GM19455 (cell line): ENCODE measurements around the gene PHEX.

Experiments
- ATAC-seq: cut with Tn5 transposase; IDR thresholded peaks from one replicate; pipeline ENCODE4 v1.9.1; 2021; ENCODE audit not compliant: unreplicated experiment

The PHEX gene

DNA sequence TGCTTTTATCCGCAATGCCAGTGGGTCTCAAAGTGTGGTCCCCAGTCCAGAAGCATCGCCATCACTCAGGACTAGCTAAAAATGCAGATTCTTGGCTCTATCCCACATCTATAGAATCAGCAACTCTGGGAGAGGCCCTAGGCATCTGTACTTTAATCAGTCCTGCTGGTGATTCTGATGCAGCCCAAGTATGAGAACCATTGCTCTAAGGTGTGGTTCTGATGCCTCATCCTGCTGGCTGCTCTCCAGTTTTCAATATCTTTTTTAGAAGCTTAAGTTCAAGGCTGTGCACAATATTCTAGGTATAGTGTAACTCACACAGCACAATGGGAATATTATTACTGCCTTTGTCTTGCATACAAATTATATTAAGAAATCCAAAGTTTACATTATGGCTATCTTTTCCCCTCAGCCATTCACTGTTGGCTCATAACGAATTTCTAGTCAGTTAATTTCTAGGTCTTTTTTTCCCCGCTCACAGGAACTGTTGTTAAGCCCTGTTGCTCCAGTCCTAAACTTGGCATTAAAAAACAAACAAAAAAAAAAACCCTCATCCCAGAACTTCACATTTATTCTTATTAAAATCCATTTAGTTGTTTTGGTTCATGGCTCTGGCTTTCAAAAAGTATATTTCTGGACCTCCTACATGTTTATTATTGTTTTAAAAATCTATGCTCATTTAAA is 109.1 kb downstream of the PHEX start:
- no peak for ATAC-seq

- no peak for ATAC-seq
Measured at GRCh38 chrX:22147214-22147613, 115.1 kb downstream of the PHEX start.

- no peak for ATAC-seq
Measured at GRCh38 chrX:22147942-22148341, 115.8 kb downstream of the PHEX start.

DNA sequence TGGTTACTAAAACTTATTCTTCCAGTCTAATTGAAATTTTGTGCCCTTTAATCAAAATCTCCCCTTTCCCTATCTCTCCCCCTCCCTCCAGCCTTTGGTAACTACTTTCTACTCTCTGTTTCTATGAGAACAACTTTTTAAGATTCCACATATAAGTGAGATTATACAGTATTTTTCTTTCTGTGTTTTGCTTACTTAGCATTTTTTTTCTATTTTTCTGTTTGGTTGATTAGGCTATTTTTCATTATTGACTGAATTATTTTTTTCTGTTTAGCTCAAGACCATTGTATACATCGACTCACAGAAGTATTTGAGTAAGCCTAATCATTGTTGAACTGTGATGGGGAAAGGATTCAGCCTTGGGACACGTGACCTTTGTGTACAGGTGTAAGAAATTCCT is 116.4 kb downstream of the PHEX start:
- ATAC-seq: no peak

GRCh38 chrX:22150371-22150770 is 118.2 kb downstream of the PHEX start:
- no peak for ATAC-seq

DNA sequence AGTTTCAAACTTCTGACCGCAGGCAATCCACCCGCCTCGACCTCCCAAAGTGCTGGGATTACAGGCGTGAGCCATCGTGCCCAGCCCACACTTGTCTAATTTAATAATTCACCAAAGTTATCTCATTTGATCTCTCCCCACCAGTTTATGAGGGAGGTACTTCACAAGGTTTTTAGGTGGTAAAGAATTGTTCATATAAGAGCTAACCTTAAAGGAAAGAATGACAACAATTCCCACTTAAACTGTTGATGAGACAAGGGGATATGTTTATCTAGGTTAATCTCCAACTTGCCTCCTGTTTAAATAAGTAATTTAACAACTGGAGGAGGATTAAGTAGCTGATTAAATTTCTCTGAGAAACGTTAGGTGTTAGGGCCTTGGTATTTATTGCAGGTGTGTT is 123.0 kb downstream of the PHEX start:
- ATAC-seq: no peak

DNA sequence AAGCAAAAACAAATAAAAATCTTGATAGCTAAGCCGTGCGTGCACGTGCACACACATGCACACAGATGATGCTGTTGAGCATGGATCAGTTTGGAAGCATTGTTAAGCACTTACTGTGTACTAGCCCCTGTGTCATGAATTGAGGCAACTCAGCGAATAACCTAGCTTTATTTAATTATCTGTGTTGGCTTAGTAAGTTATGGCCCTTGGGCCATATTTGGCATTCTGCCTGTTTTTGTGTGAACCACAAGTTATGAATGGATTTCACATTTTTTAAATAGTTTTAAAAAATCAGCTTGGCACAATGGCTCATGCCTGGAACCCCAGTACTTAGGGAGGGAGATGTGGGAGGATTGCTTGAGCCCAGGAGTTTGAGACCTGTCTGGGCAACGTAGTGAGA is 126.9 kb downstream of the PHEX start:
- ATAC-seq: no peak

DNA sequence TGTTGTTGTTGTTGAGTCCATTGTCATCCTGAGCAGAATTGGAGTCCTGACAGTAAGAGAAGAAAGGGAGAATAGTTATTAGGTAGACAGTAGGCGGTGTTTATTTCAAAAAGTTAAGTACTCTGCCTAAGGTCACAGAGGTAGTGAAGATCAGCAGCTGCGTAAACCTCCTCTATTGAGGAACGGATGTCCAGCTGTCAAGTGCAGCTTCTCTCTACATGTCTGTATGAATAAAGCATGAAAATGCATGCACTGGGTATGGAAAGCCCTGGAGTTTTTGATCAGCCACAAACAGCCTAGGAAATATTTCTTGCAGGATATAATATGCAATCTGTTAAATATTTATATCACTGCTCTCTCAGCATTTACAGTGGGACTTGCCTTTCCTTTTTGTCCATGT is 131.2 kb downstream of the PHEX start:
- no peak for ATAC-seq

- ATAC-seq: no peak
Measured at GRCh38 chrX:22164770-22165388, 132.8 kb downstream of the PHEX start.

GRCh38 chrX:22165732-22166457 is 133.8 kb downstream of the PHEX start:
- no peak for ATAC-seq

- no peak for ATAC-seq
Measured at GRCh38 chrX:22171287-22172060, 139.3 kb downstream of the PHEX start.

- ATAC-seq: no peak
Measured at GRCh38 chrX:22173966-22174365, 141.8 kb downstream of the PHEX start.

GRCh38 chrX:22177950-22178515 is 145.9 kb downstream of the PHEX start:
- ATAC-seq: no peak

- no peak for ATAC-seq
Measured at GRCh38 chrX:22184096-22184495, 152.0 kb downstream of the PHEX start.

GRCh38 chrX:22186165-22186564 is 154.0 kb downstream of the PHEX start:
- no peak for ATAC-seq

- peak; percentile 95 for ATAC-seq
Measured at GRCh38 chrX:22192419-22193060, 160.4 kb downstream of the PHEX start.

DNA sequence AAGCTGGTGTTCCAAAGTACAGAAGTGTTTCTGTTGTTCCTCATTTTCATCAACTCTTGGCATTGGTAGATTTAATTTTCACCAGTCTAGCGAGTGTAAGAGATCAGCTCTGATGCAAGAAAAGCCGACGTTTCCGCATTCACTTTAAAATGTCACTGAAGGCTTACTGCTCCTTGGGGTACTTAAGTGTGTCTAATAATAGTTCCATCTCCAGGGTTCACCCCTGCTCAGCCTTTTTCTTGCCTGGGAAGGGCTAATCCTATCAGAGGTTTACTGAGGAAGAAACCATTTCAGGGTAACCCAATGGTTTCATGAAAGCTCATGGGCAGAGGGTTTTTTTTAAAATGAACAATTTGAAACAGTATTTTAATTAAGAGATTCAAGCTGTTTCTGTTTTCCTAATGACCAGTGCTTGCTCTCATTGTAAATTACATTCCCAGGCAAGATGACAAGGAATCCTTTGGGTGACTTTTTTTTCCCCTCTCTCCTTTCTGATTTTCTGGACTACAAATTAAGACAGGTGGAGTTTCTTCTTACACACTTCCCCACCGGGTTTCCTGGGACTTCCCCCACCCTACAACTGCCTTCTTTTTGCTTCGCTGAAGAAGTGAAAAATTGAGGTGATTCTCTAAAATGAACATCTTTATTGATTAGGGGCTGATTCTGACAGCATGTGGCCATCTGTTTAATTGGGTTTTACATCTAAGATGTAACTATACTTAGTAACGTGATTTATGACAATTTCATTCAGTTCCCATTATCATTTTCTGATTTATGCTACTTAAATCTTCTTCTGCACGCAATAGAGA is 161.9 kb downstream of the PHEX start:
- ATAC-seq: no peak

DNA sequence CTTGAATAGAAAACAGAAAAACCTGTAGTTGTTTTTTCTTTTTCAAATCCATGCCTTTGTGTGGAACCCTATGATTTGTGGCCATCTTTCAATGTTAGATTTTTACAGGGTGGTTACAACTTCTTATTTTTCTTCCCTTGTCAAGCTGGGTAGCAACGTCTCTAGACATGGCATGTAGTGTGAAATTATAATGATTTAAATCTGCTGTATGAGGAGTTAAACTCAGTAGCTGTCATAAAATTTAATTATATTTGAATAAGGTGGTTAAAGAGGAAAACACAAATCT is 162.5 kb downstream of the PHEX start:
- ATAC-seq: no peak

DNA sequence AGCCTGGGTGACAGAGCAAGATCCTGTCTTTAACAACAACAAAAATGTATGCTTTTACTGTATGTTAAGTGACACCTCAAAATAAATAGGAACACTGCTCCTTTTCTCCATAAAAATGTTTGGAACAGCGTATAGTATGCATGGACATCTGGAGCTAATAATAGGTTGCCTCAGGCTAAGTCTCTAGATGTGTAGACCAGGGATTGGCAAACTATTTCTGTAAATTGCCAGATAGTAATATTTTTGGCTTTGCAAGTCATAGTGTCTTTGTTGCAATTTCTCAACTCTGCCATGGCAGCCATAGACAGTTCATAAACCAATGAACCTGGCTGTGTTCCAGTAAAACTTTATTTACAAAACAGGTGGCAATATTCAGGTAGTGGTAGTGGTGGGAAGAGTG is 164.0 kb downstream of the PHEX start:
- no peak for ATAC-seq

DNA sequence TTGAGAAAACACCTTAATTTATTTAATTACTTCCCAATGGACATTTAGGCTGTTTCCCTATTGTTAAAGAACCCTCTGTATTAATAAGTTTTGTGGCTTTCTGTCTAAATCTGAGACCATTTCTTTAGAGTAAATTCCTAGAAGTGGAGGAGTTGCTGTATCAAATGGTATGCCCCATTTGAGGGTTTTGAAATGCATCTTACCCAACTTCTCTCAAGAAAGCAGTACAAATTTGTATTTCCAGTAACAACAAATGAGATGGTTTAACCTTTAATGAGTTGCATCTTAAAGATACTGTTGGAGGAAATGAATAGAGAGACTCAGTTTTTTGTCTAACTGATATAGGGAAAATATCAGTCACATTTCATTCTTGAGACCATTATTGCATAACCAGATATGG is 170.1 kb downstream of the PHEX start:
- no peak for ATAC-seq
